ENCODE results near the gene ARRB1. TPM values are rescaled to one million over a fixed set of nuclear protein-coding genes. Genes with fewer than 3 reads are reported as not detected.
A peak's percentile ranks its signal among the peaks of the same experiment; 100 is the strongest.

Gene ARRB1
- total RNA-seq, result 100 to 1,000 TPM in 1 of 4 donors, 10 to 100 TPM in 3; 41.1 to 102 (median 76.7) TPM

DNA sequence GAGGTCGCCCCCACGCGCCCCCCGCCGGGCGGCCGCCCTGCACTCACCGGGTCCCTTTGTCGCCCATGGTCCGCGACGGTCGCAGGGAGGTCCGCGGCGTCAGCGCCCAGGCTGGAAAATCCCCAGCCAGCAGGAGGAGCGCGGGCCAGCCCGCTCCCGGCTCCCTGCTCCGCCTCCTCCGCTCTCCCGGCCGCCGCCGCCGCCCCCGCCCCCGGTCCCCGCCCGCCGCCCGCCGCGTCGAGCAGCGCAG is at the start of gene ARRB1:
Gene ARRB1 (minus strand): TSS at position 121 of the 250 bp plus-strand sequence. CDS start 54 bp downstream, at position 67.
- peak within 1 kb of the TSS; percentile 95 to 98 (median 97) for H3K27ac ChIP-seq (replicated peaks in 1 of 4)
- H3K36me3 ChIP-seq, result no peaks in the 10 kb centered on the region
- H3K4me3 ChIP-seq, result peak within 1 kb of the TSS; percentile 88 to 98 (median 92)
- H3K4me1 ChIP-seq, result peaks cover 50 to 64% (median 61%) of the 10 kb centered on the region in 4 donors
- intact Hi-C loops (cut with DNase I), result no loop called here
- DNase-seq (ENCODE audit: extremely low spot score), result no peak
- TF ChIP-seq POLR2A (IDR thresholded peaks at IDR 0.05; ENCODE audit: low read depth) (no peak), POLR2AphosphoS5 (IDR thresholded peaks at IDR 0.05) (peak in 1 of 2 donors; percentile 73), EP300 (IDR thresholded peaks at IDR 0.05) (no peak)
- TF ChIP-seq, protein P1, sequence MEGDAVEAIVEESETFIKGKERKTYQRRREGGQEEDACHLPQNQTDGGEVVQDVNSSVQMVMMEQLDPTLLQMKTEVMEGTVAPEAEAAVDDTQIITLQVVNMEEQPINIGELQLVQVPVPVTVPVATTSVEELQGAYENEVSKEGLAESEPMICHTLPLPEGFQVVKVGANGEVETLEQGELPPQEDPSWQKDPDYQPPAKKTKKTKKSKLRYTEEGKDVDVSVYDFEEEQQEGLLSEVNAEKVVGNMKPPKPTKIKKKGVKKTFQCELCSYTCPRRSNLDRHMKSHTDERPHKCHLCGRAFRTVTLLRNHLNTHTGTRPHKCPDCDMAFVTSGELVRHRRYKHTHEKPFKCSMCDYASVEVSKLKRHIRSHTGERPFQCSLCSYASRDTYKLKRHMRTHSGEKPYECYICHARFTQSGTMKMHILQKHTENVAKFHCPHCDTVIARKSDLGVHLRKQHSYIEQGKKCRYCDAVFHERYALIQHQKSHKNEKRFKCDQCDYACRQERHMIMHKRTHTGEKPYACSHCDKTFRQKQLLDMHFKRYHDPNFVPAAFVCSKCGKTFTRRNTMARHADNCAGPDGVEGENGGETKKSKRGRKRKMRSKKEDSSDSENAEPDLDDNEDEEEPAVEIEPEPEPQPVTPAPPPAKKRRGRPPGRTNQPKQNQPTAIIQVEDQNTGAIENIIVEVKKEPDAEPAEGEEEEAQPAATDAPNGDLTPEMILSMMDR (IDR thresholded peaks at IDR 0.05), result peak in 1 of 3 experiments; percentile 23
- no peaks in the 10 kb centered on the region for H3K27me3 ChIP-seq
- no peaks in the 10 kb centered on the region for H3K9me3 ChIP-seq
- WGBS, result no CpG with 5 or more reads among the region's 38 CpGs

DNA sequence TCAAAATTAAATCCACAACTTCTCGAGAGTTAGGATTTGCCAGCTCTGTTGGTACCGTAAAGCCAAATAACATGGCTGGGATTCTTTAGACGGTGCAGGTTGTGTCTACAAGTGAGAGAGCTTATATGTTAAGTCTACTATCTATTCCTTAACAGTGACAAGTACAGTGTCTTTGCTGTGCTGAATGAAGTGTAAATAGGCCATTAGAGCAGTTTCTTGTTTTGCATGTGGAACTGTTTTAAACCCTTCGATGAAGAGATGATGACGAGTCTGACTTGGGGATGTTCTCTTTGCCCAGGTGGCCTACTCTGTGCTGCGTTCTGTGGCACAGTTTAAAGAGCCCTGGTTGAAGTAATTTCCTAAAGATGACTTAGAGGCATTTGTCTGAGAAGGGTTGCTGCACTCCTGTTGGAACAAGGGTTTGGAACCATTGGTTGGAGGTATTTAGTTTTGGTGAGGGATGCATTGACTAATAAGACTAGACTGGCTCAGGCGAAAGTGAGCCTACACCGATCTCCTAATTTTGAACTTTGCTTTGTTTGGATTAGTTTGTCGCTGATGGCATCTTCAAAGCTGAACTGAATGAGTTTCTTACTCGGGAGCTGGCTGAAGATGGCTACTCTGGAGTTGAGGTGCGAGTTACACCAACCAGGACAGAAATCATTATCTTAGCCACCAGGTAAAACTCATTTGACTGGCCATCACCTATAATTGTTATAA is 48.8 kb upstream of the ARRB1 start:
- intact Hi-C loops (cut with DNase I), result no loop called here
- peak overlapping the region; percentile 66 to 73 (median 72) for H3K4me3 ChIP-seq
- TF ChIP-seq POLR2A (IDR thresholded peaks at IDR 0.05; ENCODE audit: low read depth) (no peak), POLR2AphosphoS5 (IDR thresholded peaks at IDR 0.05) (no peak)
- TF ChIP-seq, protein P1 (IDR thresholded peaks at IDR 0.05), result no peak
- H3K27me3 ChIP-seq, result no peaks in the 10 kb centered on the region
- peaks cover 41 to 47% (median 46%) of the 10 kb centered on the region in 4 donors for H3K36me3 ChIP-seq
- peak overlapping the region; percentile 89 to 94 (median 90) for H3K27ac ChIP-seq (replicated peaks in 1 of 4)
- peaks cover 13 to 44% (median 29%) of the 10 kb centered on the region in 4 donors for H3K4me1 ChIP-seq
- DNase-seq (ENCODE audit: extremely low spot score), result no peak
- WGBS, result 14% methylated on average over 11 of the region's 11 CpGs
- no peaks in the 10 kb centered on the region for H3K9me3 ChIP-seq

DNA sequence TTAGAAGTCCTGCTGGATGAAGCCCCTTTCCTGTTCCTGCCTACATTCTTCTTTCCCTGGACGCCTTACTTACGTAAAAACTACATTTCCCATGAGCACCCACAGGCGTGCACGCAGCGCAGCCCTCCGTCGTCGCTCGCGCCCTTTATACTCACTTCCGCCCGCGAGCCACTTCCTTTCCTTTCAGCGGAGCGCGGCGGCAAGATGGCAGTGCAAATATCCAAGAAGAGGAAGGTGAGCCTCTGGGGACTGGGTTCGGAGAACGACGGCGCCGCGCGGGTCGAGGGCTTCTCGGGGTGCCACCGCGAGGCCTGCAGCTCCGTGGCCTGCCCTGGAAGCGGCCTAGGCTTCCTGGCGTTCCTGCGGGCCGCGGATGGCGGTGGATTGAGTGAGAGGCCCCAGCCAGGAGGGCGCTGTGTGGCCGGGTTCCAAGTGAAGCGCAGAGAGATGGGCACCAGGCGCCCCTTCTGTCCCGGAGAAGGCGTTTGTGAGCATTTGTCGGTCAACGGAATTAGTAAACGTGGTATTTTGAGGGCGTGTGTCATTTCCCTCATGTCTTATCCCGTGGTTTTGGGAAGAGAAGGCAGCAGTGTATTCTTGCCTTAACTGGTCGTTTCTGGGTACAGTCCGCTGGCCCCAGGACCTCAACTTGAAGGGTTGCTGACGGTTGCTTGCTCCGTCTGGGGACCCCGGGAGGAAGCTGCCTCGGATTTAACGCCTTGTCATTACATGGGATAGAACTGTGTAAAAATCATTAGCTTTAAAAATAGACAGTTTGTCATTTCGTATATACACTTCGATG is 48.1 kb upstream of the ARRB1 start, which contains the start of gene RPS3:
Gene RPS3 (plus strand): TSS at position 175 of the 802 bp plus-strand sequence. CDS start 30 bp downstream, at position 205.
- no peaks in the 10 kb centered on the region for H3K9me3 ChIP-seq
- peak; percentile 98 for DNase-seq (ENCODE audit: extremely low spot score)
- H3K4me1 ChIP-seq, result peaks cover 13 to 44% (median 28%) of the 10 kb centered on the region in 4 donors
- peak; percentile 99 to 100 for TF ChIP-seq POLR2AphosphoS5 (IDR thresholded peaks at IDR 0.05)
- TF ChIP-seq, protein P1 (IDR thresholded peaks at IDR 0.05), result peak in 1 of 3 experiments; percentile 27
- TF ChIP-seq EP300 (IDR thresholded peaks at IDR 0.05), result no peak
- TF ChIP-seq POLR2A (IDR thresholded peaks at IDR 0.05; ENCODE audit: low read depth), result peak; percentile 84
- H3K27ac ChIP-seq (replicated peaks in 1 of 4), result peak within 1 kb of the TSS; percentile 89 to 94 (median 90)
- H3K36me3 ChIP-seq, result peaks cover 34 to 39% (median 38%) of the 10 kb centered on the region in 4 donors
- H3K4me3 ChIP-seq, result peak within 1 kb of the TSS; percentile 66 to 73 (median 72)
- under 1% methylated on average over 32 of the region's 55 CpGs for WGBS
- no peaks in the 10 kb centered on the region for H3K27me3 ChIP-seq
- intact Hi-C loops (cut with DNase I), result loop anchor here (5.0 kb wide), 1 partner anchor 128 kb away; the partner anchor contains the start of gene GDPD5

DNA sequence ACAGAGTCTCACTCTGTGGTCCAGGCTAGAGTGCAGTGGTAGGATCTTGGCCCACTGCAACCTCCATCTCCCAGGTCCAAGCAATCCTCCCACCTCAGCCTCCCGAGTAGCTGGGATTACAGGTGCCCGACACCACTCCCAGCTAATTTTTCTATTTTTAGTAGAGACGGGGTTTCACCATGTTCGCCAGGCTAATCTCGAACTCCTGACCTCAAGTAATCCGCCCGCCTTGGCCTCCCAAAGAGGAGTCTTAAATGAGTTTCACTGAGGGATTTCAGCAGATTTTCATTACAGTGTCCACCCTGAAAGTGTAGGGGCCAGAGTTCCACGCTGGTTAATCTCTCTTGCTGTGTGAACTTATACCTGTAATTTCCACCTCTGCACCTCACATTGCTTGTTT is 47.4 kb upstream of the ARRB1 start:
- H3K27me3 ChIP-seq, result no peaks in the 10 kb centered on the region
- H3K4me1 ChIP-seq, result peaks cover 13 to 44% (median 28%) of the 10 kb centered on the region in 4 donors
- intact Hi-C loops (cut with DNase I), result loop anchor here (5.0 kb wide), 1 partner anchor 128 kb away; the partner anchor contains the start of gene GDPD5
- no peaks in the 10 kb centered on the region for H3K9me3 ChIP-seq
- peak overlapping the region in 2 of 4 donors; percentile 66 to 72 for H3K4me3 ChIP-seq
- no peak for DNase-seq (ENCODE audit: extremely low spot score)
- peaks cover 27 to 33% (median 32%) of the 10 kb centered on the region in 4 donors for H3K36me3 ChIP-seq
- H3K27ac ChIP-seq (replicated peaks in 1 of 4), result peak overlapping the region in 1 of 4 donors; percentile 90
- TF ChIP-seq, protein P1 (IDR thresholded peaks at IDR 0.05), result no peak
- TF ChIP-seq EP300 (IDR thresholded peaks at IDR 0.05) (no peak), POLR2A (IDR thresholded peaks at IDR 0.05; ENCODE audit: low read depth) (no peak), POLR2AphosphoS5 (IDR thresholded peaks at IDR 0.05) (no peak)
- WGBS, result 78% methylated on average over 8 of the region's 8 CpGs
